HG03196 (cell line): ENCODE results near the gene C1orf105.
"Not testable (repeated sequence)": the region's sequence is repeated elsewhere in the genome, so short reads cannot be mapped to it uniquely, and the experiment has no call there.

Experiments
- ATAC-seq: cut with Tn5 transposase; IDR thresholded peaks from one replicate; pipeline ENCODE4 v1.9.1; 2021; ENCODE audit not compliant: unreplicated experiment

Gene C1orf105

GRCh38 chr1:172485626-172486025 lies 65.1 kb downstream of the C1orf105 start:
- ATAC-seq: no peak

- ATAC-seq: no peak
Measured at GRCh38 chr1:172486805-172487454, 66.4 kb downstream of the C1orf105 start.

GRCh38 chr1:172487550-172487949 lies 67.1 kb downstream of the C1orf105 start:
- ATAC-seq: no peak

- ATAC-seq: no peak
Measured at GRCh38 chr1:172488393-172488792, 67.9 kb downstream of the C1orf105 start.

GRCh38 chr1:172489847-172490246 lies 69.4 kb downstream of the C1orf105 start:
- no peak for ATAC-seq

- no peak for ATAC-seq
Measured at GRCh38 chr1:172492421-172492820, 71.9 kb downstream of the C1orf105 start.

- no peak for ATAC-seq
Measured at GRCh38 chr1:172494166-172494565, 73.7 kb downstream of the C1orf105 start.

GRCh38 chr1:172496127-172496526 lies 75.6 kb downstream of the C1orf105 start:
- ATAC-seq: not testable (repeated sequence)

GRCh38 chr1:172496678-172497077 lies 76.2 kb downstream of the C1orf105 start:
- ATAC-seq: no peak

GRCh38 chr1:172497230-172497629 lies 76.7 kb downstream of the C1orf105 start:
- no peak for ATAC-seq

GRCh38 chr1:172498857-172499256 lies 78.4 kb downstream of the C1orf105 start:
- no peak for ATAC-seq

- no peak for ATAC-seq
Measured at GRCh38 chr1:172499636-172500141, 79.2 kb downstream of the C1orf105 start.

- ATAC-seq: no peak
Measured at GRCh38 chr1:172500207-172500606, 79.7 kb downstream of the C1orf105 start.

- ATAC-seq: no peak
Measured at GRCh38 chr1:172507741-172508140, 87.3 kb downstream of the C1orf105 start.

- ATAC-seq: no peak
Measured at GRCh38 chr1:172510479-172510878, 90.0 kb downstream of the C1orf105 start.

- ATAC-seq: no peak
Measured at GRCh38 chr1:172512591-172512990, 92.1 kb downstream of the C1orf105 start.

- no peak for ATAC-seq
Measured at GRCh38 chr1:172513479-172513878, 93.0 kb downstream of the C1orf105 start.

- ATAC-seq: no peak
Measured at GRCh38 chr1:172514108-172514507, 93.6 kb downstream of the C1orf105 start.

GRCh38 chr1:172515436-172515835 lies 95.0 kb downstream of the C1orf105 start:
- ATAC-seq: no peak

- no peak for ATAC-seq
Measured at GRCh38 chr1:172515927-172516326, 95.4 kb downstream of the C1orf105 start.

- ATAC-seq: no peak
Measured at GRCh38 chr1:172517081-172517480, 96.6 kb downstream of the C1orf105 start.

GRCh38 chr1:172517545-172517944 lies 97.1 kb downstream of the C1orf105 start:
- ATAC-seq: no peak
